ENCODE measurements around the gene CYSLTR2.

DNA sequence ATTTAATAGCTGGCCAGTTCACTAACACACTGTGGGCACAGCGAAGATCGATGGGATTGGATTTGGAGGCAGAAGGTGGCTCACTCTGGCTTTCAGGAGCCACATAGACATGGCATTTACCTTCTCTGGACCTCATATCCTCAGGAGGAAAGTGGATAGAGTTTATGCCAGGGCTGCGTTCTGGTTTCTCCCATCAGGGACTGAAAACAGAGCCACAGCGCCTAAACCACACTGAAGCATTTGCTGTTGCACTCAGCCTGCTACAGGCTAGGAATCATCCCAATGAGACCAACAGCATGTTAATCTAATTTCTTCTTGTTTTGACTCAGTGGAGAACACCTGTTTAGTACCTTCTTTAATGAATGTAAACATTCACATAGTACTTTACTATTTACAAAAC, 1.6 kb downstream of the CYSLTR2 start:
- TF ChIP-seq EZH2 (IDR thresholded peaks at IDR 0.05; ENCODE audit: low read depth, low read length, severe bottlenecking), result no peak
- TF ChIP-seq, protein P1, sequence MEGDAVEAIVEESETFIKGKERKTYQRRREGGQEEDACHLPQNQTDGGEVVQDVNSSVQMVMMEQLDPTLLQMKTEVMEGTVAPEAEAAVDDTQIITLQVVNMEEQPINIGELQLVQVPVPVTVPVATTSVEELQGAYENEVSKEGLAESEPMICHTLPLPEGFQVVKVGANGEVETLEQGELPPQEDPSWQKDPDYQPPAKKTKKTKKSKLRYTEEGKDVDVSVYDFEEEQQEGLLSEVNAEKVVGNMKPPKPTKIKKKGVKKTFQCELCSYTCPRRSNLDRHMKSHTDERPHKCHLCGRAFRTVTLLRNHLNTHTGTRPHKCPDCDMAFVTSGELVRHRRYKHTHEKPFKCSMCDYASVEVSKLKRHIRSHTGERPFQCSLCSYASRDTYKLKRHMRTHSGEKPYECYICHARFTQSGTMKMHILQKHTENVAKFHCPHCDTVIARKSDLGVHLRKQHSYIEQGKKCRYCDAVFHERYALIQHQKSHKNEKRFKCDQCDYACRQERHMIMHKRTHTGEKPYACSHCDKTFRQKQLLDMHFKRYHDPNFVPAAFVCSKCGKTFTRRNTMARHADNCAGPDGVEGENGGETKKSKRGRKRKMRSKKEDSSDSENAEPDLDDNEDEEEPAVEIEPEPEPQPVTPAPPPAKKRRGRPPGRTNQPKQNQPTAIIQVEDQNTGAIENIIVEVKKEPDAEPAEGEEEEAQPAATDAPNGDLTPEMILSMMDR (IDR thresholded peaks at IDR 0.05; ENCODE audit: control extremely low read depth in 1 of 3, insufficient read depth in 1 of 3, low read depth in 1 of 3, low read length in 3 of 3), result no peak
- no peak for TF ChIP-seq POU5F1 (IDR thresholded peaks at IDR 0.05; ENCODE audit: low read depth, low read length)
- no peak for TF ChIP-seq ASH2L (IDR thresholded peaks at IDR 0.05; ENCODE audit: low read length)
- TF ChIP-seq POLR2A (IDR thresholded peaks at IDR 0.05; ENCODE audit: control extremely low read depth in 1 of 2, low read depth in 2 of 2, low read length in 2 of 2), result no peak
- no peak for TF ChIP-seq CEBPB (IDR thresholded peaks at IDR 0.05; ENCODE audit: low read depth, low read length)
- no peak for TF ChIP-seq CHD2 (IDR thresholded peaks at IDR 0.05; ENCODE audit: low read length)
- TF ChIP-seq SP1 (IDR thresholded peaks at IDR 0.05; ENCODE audit: low read depth, low read length), result no peak
- no peak for TF ChIP-seq SP4 (IDR thresholded peaks at IDR 0.05; ENCODE audit: low read length)
- TF ChIP-seq NRF1 (IDR thresholded peaks at IDR 0.05; ENCODE audit: low read depth, low read length), result no peak
- TF ChIP-seq GTF2F1 (IDR thresholded peaks at IDR 0.05; ENCODE audit: borderline replicate concordance, low read depth, low read length), result no peak
